Astrocyte (in vitro differentiated cells and primary cell): Measurements from ENCODE around the gene FHIT. TPM values are rescaled to one million over a fixed set of nuclear protein-coding genes. Genes with fewer than 3 reads are reported as not detected.

Experiments used
- DNase-seq: peaks from one replicate; pipeline ENCODE4 v3.0.0-alpha.2; 2010; ENCODE audit warnings: low read depth
- FAIRE-seq: peaks from 2 replicates; lab custom pipeline; 2011; peaks lifted over from hg19 to GRCh38; lab: Jason Lieb, UNC
- H2AFZ ChIP-seq: 2 replicates; pipeline ENCODE4 v1.6.0; 2012; ENCODE audit warnings: low read depth, low read length, inconsistent platforms
- H3K27ac ChIP-seq: 2 replicates; pipeline ENCODE4 v1.5.1; 2011; ENCODE audit warnings: low read depth, low read length, inconsistent platforms
- H3K27me3 ChIP-seq: 2 replicates; pipeline ENCODE4 v1.6.0; 2011; ENCODE audit warnings: low read length, inconsistent platforms; ENCODE audit not compliant: insufficient read depth
- H3K36me3 ChIP-seq: 2 replicates; pipeline ENCODE4 v1.5.1; 2011; ENCODE audit warnings: low read length, inconsistent platforms; ENCODE audit not compliant: insufficient read depth
- H3K4me1 ChIP-seq: 2 replicates; pipeline ENCODE4 v1.5.1; 2011; ENCODE audit warnings: low read length, inconsistent platforms; ENCODE audit not compliant: insufficient read depth
- H3K4me2 ChIP-seq: 2 replicates; pipeline ENCODE4 v1.6.0; 2012; ENCODE audit warnings: low read length, inconsistent platforms
- H3K4me3 ChIP-seq: 2 replicates; pipeline ENCODE4 v1.5.1; 2011; ENCODE audit warnings: low read depth, mild to moderate bottlenecking, low read length, inconsistent platforms; ENCODE audit not compliant: insufficient read depth
- H3K79me2 ChIP-seq: 2 replicates; pipeline ENCODE4 v1.6.0; 2012; ENCODE audit warnings: mild to moderate bottlenecking, low read length, inconsistent platforms; ENCODE audit not compliant: insufficient read depth
- H3K9ac ChIP-seq: 2 replicates; pipeline ENCODE4 v1.6.0; 2012; ENCODE audit warnings: mild to moderate bottlenecking, low read length, inconsistent platforms
- H3K9me3 ChIP-seq: 2 replicates; pipeline ENCODE4 v1.5.1; 2012; ENCODE audit warnings: low read depth, mild to moderate bottlenecking, low read length, inconsistent platforms; ENCODE audit not compliant: insufficient read depth
- H4K20me1 ChIP-seq: 2 replicates; pipeline ENCODE4 v1.6.0; 2012; ENCODE audit warnings: low read length, inconsistent platforms; ENCODE audit not compliant: insufficient read depth
- H3K27ac Mint-ChIP-seq: one replicate; pipeline ENCODE4 v1.8.0; 2021; ENCODE audit warnings: mild to moderate bottlenecking, mixed read lengths; ENCODE audit not compliant: unreplicated experiment
- H3K27me3 Mint-ChIP-seq: one replicate; pipeline ENCODE4 v1.8.0; 2021; ENCODE audit warnings: low read depth, mixed read lengths; ENCODE audit not compliant: unreplicated experiment
- H3K36me3 Mint-ChIP-seq: one replicate; pipeline ENCODE4 v1.8.0; 2021; ENCODE audit warnings: low read depth, mixed read lengths; ENCODE audit not compliant: unreplicated experiment
- H3K4me1 Mint-ChIP-seq: one replicate; pipeline ENCODE4 v1.8.0; 2021; ENCODE audit warnings: low read depth, mixed read lengths; ENCODE audit not compliant: unreplicated experiment
- H3K4me3 Mint-ChIP-seq: one replicate; pipeline ENCODE4 v1.8.0; 2021; ENCODE audit warnings: mild to moderate bottlenecking, moderate library complexity, mixed read lengths; ENCODE audit not compliant: unreplicated experiment
- H3K9me3 Mint-ChIP-seq: one replicate; pipeline ENCODE4 v1.8.0; 2021; ENCODE audit warnings: mild to moderate bottlenecking, mixed read lengths; ENCODE audit not compliant: unreplicated experiment
- EZH2 ChIP-seq: IDR thresholded peaks from 2 replicates; pipeline ENCODE4 v1.6.1; 2012; ENCODE audit warnings: mild to moderate bottlenecking, low read length, inconsistent platforms; ENCODE audit not compliant: insufficient read depth
- total RNA-seq: library from RNA; stranded (reverse); gene quantifications from 2 replicates; pipeline ENCODE4 v1.2.1, GENCODE V29; 2021
- TF ChIP-seq, protein P1 (sequence below): IDR thresholded peaks from 2 replicates; pipeline ENCODE4 v1.5.1; 2011; ENCODE audit warnings: low read depth, mild to moderate bottlenecking, inconsistent platforms, low read length, moderate library complexity; ENCODE audit not compliant: insufficient read depth

Gene FHIT
- total RNA-seq, 1 donor from 2014 or later, result 6.7 TPM

DNA sequence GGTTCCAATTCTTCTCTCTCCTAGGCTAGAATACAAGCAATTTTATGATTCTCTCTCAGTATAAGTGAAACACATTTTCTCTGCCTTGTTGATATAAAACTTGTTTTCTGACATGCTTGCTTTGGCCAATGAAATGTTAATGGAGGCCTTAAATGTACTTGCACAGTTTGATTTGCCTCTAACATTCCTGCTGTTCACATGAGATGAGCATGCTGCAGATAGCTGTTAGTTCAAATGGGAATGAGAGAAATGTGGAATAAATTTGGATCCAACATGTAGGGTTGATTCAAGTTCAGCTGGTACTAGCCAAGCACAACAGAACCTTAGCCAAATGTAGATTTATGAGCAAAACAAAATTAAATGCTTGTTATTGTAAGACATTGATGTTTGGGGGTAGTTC lies 32.6 kb upstream of the FHIT start:
- FAIRE-seq, result no peak
- no peaks in the 10 kb centered on the region for H3K27me3 Mint-ChIP-seq
- H3K4me2 ChIP-seq, result no peak overlapping the region
- no peak overlapping the region for H3K4me3 Mint-ChIP-seq
- no peaks in the 10 kb centered on the region for H3K4me1 Mint-ChIP-seq
- H4K20me1 ChIP-seq, result no peaks in the 10 kb centered on the region
- H3K4me3 ChIP-seq, result no peak overlapping the region
- no peak overlapping the region for H3K27ac ChIP-seq
- H3K27me3 ChIP-seq, result no peaks in the 10 kb centered on the region
- DNase-seq, result no peak
- H3K9me3 Mint-ChIP-seq, result no peaks in the 10 kb centered on the region
- H3K4me1 ChIP-seq, result no peaks in the 10 kb centered on the region
- no peak for TF ChIP-seq EZH2
- TF ChIP-seq, protein P1, sequence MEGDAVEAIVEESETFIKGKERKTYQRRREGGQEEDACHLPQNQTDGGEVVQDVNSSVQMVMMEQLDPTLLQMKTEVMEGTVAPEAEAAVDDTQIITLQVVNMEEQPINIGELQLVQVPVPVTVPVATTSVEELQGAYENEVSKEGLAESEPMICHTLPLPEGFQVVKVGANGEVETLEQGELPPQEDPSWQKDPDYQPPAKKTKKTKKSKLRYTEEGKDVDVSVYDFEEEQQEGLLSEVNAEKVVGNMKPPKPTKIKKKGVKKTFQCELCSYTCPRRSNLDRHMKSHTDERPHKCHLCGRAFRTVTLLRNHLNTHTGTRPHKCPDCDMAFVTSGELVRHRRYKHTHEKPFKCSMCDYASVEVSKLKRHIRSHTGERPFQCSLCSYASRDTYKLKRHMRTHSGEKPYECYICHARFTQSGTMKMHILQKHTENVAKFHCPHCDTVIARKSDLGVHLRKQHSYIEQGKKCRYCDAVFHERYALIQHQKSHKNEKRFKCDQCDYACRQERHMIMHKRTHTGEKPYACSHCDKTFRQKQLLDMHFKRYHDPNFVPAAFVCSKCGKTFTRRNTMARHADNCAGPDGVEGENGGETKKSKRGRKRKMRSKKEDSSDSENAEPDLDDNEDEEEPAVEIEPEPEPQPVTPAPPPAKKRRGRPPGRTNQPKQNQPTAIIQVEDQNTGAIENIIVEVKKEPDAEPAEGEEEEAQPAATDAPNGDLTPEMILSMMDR, result no peak
- H3K79me2 ChIP-seq, result no peaks in the 10 kb centered on the region
- H3K36me3 Mint-ChIP-seq, result no peaks in the 10 kb centered on the region
- no peaks in the 10 kb centered on the region for H3K9me3 ChIP-seq
- H3K36me3 ChIP-seq, result no peaks in the 10 kb centered on the region
- H3K9ac ChIP-seq, result no peak overlapping the region
- H2AFZ ChIP-seq, result no peak overlapping the region
- no peak overlapping the region for H3K27ac Mint-ChIP-seq

- Histone ChIP-seq H3K79me2 (no peaks in the 10 kb centered on the region), H3K4me1 (no peaks in the 10 kb centered on the region), H3K27me3 (no peaks in the 10 kb centered on the region), H3K4me3 (no peak overlapping the region), H4K20me1 (no peaks in the 10 kb centered on the region), H3K27ac (no peak overlapping the region), H3K4me2 (no peak overlapping the region), H2AFZ (no peak overlapping the region), H3K9ac (no peak overlapping the region), H3K36me3 (no peaks in the 10 kb centered on the region), H3K9me3 (no peaks in the 10 kb centered on the region)
- Mint-ChIP-seq H3K27me3 (peaks cover 6% of the 10 kb centered on the region), H3K27ac (no peak overlapping the region), H3K36me3 (no peaks in the 10 kb centered on the region), H3K4me3 (no peak overlapping the region), H3K9me3 (no peaks in the 10 kb centered on the region), H3K4me1 (no peaks in the 10 kb centered on the region)
- DNase-seq (no peak), FAIRE-seq (no peak)
- TF ChIP-seq EZH2, result no peak
- TF ChIP-seq, protein P1, result no peak
Observed at GRCh38 chr3:61278713-61279112, 27.5 kb upstream of the FHIT start.

DNA sequence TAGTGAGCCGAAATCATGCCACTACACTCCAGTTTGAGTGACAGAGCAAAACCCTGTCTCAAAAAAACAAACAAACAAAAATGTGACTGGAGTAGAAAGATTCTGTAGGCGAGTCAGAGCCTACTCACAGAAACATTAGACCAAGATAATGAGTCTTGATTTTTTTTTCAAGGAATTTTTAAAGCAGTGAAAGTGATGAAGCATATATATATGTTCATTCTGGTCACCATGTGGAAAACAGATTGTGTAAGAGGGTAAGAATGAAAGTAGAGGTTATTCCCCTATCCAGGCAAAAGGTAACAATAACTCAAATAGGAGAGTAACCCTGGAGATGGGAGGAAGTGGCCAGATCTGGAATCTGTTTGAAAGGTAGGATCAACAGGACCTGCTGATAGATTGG lies 26.2 kb upstream of the FHIT start:
- Mint-ChIP-seq H3K9me3 (no peaks in the 10 kb centered on the region), H3K4me1 (no peaks in the 10 kb centered on the region), H3K4me3 (no peak overlapping the region), H3K36me3 (no peaks in the 10 kb centered on the region), H3K27me3 (peaks cover 6% of the 10 kb centered on the region), H3K27ac (no peak overlapping the region)
- Histone ChIP-seq H3K27ac (no peak overlapping the region), H3K36me3 (no peaks in the 10 kb centered on the region), H3K79me2 (no peaks in the 10 kb centered on the region), H3K9ac (no peak overlapping the region), H3K4me3 (no peak overlapping the region), H3K27me3 (no peaks in the 10 kb centered on the region), H4K20me1 (no peaks in the 10 kb centered on the region), H3K4me2 (no peak overlapping the region), H3K4me1 (no peaks in the 10 kb centered on the region), H3K9me3 (no peaks in the 10 kb centered on the region), H2AFZ (no peak overlapping the region)
- no peak for TF ChIP-seq EZH2
- TF ChIP-seq, protein P1, result no peak
- no peak for DNase-seq
- no peak for FAIRE-seq
